Measurements from ENCODE around the gene KAT6B. TPM values are rescaled to one million over a fixed set of nuclear protein-coding genes. Genes with fewer than 3 reads are reported as not detected.
"Not testable (repeated sequence)": the region's sequence is repeated elsewhere in the genome, so short reads cannot be mapped to it uniquely, and the experiment has no call there.

KAT6B gene
- total RNA-seq, 1 donor from 2014 or later = 18.1 TPM

GRCh38 chr10:74787457-74787856 is 38.9 kb upstream of the KAT6B start:
- Mint-ChIP-seq H3K9me3 (ENCODE audit: unreplicated experiment) (no peaks in the 10 kb centered on the region), H3K4me3 (ENCODE audit: unreplicated experiment) (no peak overlapping the region), H3K36me3 (ENCODE audit: low read depth, unreplicated experiment) (no peaks in the 10 kb centered on the region), H3K27ac (ENCODE audit: unreplicated experiment) (no peak overlapping the region), H3K4me1 (ENCODE audit: unreplicated experiment) (no peaks in the 10 kb centered on the region), H3K27me3 (ENCODE audit: unreplicated experiment) (no peaks in the 10 kb centered on the region)
- no peak for DNase-seq (ENCODE audit: low spot score)
- TF ChIP-seq, protein P1, sequence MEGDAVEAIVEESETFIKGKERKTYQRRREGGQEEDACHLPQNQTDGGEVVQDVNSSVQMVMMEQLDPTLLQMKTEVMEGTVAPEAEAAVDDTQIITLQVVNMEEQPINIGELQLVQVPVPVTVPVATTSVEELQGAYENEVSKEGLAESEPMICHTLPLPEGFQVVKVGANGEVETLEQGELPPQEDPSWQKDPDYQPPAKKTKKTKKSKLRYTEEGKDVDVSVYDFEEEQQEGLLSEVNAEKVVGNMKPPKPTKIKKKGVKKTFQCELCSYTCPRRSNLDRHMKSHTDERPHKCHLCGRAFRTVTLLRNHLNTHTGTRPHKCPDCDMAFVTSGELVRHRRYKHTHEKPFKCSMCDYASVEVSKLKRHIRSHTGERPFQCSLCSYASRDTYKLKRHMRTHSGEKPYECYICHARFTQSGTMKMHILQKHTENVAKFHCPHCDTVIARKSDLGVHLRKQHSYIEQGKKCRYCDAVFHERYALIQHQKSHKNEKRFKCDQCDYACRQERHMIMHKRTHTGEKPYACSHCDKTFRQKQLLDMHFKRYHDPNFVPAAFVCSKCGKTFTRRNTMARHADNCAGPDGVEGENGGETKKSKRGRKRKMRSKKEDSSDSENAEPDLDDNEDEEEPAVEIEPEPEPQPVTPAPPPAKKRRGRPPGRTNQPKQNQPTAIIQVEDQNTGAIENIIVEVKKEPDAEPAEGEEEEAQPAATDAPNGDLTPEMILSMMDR (IDR thresholded peaks at IDR 0.05; ENCODE audit: unreplicated experiment) = no peak

DNA sequence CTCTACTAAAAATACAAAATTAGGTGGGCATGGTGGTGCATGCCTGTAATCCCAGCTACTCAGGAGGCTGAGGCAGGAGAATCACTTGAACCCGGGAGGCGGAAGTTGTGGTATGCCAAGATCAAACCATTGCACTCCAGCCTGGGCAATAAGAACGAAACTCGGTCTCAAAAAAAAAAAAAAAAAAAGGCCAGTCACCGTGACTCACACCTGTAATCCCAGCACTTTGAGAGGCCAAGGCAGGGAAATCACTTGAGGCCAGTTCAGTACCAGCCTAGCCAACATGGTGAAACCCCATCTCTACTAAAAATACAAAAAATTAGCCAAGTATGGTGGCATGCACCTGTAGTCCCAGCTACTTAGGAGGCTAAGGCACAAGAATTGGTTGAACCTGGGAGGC is 34.4 kb upstream of the KAT6B start:
- H3K9me3 Mint-ChIP-seq (ENCODE audit: unreplicated experiment); H3K36me3 Mint-ChIP-seq (ENCODE audit: low read depth, unreplicated experiment); H3K4me3 Mint-ChIP-seq (ENCODE audit: unreplicated experiment); H3K27me3 Mint-ChIP-seq (ENCODE audit: unreplicated experiment); DNase-seq (ENCODE audit: low spot score); H3K4me1 Mint-ChIP-seq (ENCODE audit: unreplicated experiment); H3K27ac Mint-ChIP-seq (ENCODE audit: unreplicated experiment): not testable (repeated sequence)

GRCh38 chr10:74792726-74793125 is 33.7 kb upstream of the KAT6B start:
- no peaks in the 10 kb centered on the region for H3K9me3 Mint-ChIP-seq (ENCODE audit: unreplicated experiment)
- no peaks in the 10 kb centered on the region for H3K36me3 Mint-ChIP-seq (ENCODE audit: low read depth, unreplicated experiment)
- H3K27ac Mint-ChIP-seq (ENCODE audit: unreplicated experiment) = no peak overlapping the region
- H3K27me3 Mint-ChIP-seq (ENCODE audit: unreplicated experiment) = no peaks in the 10 kb centered on the region
- TF ChIP-seq, protein P1 (IDR thresholded peaks at IDR 0.05; ENCODE audit: unreplicated experiment) = no peak
- no peaks in the 10 kb centered on the region for H3K4me1 Mint-ChIP-seq (ENCODE audit: unreplicated experiment)
- H3K4me3 Mint-ChIP-seq (ENCODE audit: unreplicated experiment) = no peak overlapping the region
- no peak for DNase-seq (ENCODE audit: low spot score)

DNA sequence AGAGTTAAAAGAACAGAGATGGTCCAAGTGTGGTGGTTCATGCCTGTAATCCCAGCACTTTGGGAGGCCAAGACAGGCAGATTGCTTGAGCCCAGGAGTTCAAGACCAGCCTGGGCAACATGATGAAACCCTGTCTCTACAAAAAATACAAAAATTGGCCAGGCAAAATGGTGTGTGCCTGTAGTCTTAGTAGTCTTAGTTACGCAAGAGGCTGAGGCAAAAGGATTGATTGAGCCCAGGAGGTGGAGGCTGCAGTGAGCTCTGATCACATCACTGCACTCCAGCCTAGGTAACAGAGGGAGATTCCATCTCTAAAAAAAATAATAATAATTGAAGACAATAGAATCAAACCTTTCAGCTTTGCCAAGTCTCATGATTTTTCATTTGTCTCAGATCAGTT is 33.2 kb upstream of the KAT6B start:
- H3K27ac Mint-ChIP-seq (ENCODE audit: unreplicated experiment); H3K27me3 Mint-ChIP-seq (ENCODE audit: unreplicated experiment); H3K4me3 Mint-ChIP-seq (ENCODE audit: unreplicated experiment); H3K9me3 Mint-ChIP-seq (ENCODE audit: unreplicated experiment); H3K36me3 Mint-ChIP-seq (ENCODE audit: low read depth, unreplicated experiment); H3K4me1 Mint-ChIP-seq (ENCODE audit: unreplicated experiment); DNase-seq (ENCODE audit: low spot score): not testable (repeated sequence)

- H3K27me3 Mint-ChIP-seq (ENCODE audit: unreplicated experiment) = no peaks in the 10 kb centered on the region
- no peaks in the 10 kb centered on the region for H3K9me3 Mint-ChIP-seq (ENCODE audit: unreplicated experiment)
- TF ChIP-seq, protein P1 (IDR thresholded peaks at IDR 0.05; ENCODE audit: unreplicated experiment) = no peak
- H3K4me3 Mint-ChIP-seq (ENCODE audit: unreplicated experiment) = no peak overlapping the region
- no peaks in the 10 kb centered on the region for H3K36me3 Mint-ChIP-seq (ENCODE audit: low read depth, unreplicated experiment)
- no peak for DNase-seq (ENCODE audit: low spot score)
- no peaks in the 10 kb centered on the region for H3K4me1 Mint-ChIP-seq (ENCODE audit: unreplicated experiment)
- H3K27ac Mint-ChIP-seq (ENCODE audit: unreplicated experiment) = no peak overlapping the region
These were observed 31.9 kb upstream of the KAT6B start for GRCh38 chr10:74794531-74794930.

DNA sequence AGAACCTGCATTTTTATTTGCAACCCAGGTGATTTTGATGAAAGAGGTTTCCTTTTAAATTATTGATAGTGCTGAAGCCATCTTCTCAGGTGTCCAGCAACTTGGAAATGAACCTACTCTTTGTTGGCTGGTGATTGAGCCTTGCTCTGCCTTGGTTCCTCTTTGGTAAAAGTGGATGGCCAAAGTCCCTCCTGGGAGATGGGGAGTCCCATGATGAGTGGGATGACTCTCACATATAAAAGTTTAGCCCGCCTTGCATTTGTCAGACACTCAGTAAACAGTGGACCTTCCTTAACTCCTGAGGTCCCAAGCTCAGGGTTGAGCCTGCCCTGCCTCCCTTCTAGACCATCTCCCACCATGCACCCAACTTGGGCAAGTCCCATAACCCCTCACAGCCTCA is 28.9 kb upstream of the KAT6B start:
- TF ChIP-seq, protein P1 (IDR thresholded peaks at IDR 0.05; ENCODE audit: unreplicated experiment) = no peak
- Mint-ChIP-seq H3K9me3 (ENCODE audit: unreplicated experiment) (peaks cover 4% of the 10 kb centered on the region), H3K27ac (ENCODE audit: unreplicated experiment) (no peak overlapping the region), H3K27me3 (ENCODE audit: unreplicated experiment) (no peaks in the 10 kb centered on the region), H3K4me3 (ENCODE audit: unreplicated experiment) (no peak overlapping the region), H3K36me3 (ENCODE audit: low read depth, unreplicated experiment) (no peaks in the 10 kb centered on the region), H3K4me1 (ENCODE audit: unreplicated experiment) (peaks cover 2% of the 10 kb centered on the region)
- no peak for DNase-seq (ENCODE audit: low spot score)

Measured in endothelial cell (in vitro differentiated cells).